ENCODE results near the gene HINT2.

DNA sequence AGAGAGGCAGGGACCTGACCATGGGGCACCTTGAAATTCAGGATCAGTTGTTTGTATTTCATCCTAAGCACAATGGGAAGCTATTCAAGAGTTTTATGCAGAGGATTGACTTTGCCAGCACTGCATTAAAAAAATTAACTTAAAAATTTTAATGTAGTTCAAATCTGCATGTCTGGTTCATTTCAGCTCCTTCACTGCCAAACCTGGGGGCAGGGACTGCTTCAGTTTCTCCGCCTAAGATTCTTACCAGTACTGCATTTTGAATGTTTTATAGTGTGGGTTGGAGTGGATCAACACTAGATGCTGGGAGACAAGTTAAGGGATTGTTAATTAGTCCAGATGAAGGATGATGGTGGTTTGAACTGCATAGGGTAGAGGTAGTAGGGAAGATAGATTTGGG, 45.1 kb downstream of the HINT2 start:
- TF ChIP-seq, protein P1, sequence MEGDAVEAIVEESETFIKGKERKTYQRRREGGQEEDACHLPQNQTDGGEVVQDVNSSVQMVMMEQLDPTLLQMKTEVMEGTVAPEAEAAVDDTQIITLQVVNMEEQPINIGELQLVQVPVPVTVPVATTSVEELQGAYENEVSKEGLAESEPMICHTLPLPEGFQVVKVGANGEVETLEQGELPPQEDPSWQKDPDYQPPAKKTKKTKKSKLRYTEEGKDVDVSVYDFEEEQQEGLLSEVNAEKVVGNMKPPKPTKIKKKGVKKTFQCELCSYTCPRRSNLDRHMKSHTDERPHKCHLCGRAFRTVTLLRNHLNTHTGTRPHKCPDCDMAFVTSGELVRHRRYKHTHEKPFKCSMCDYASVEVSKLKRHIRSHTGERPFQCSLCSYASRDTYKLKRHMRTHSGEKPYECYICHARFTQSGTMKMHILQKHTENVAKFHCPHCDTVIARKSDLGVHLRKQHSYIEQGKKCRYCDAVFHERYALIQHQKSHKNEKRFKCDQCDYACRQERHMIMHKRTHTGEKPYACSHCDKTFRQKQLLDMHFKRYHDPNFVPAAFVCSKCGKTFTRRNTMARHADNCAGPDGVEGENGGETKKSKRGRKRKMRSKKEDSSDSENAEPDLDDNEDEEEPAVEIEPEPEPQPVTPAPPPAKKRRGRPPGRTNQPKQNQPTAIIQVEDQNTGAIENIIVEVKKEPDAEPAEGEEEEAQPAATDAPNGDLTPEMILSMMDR (IDR thresholded peaks at IDR 0.05) = no peak
- no peak for TF ChIP-seq POLR2AphosphoS5 (IDR thresholded peaks at IDR 0.05)
- no peak for TF ChIP-seq POLR2A (IDR thresholded peaks at IDR 0.05)

Data from upper lobe of left lung (tissue), 4 donors.